ENCODE results near the gene GPX2.

The GPX2 gene

GRCh38 chr14:64986648-64987437 is 44.3 kb upstream of the GPX2 start, which contains the start of gene FNTB (continued):
- TF ChIP-seq CTCF (tag by site-specific recombination; IDR thresholded peaks at IDR 0.05) (peak; percentile 89), KLF7 (tag by site-specific recombination; IDR thresholded peaks at IDR 0.05; ENCODE audit: borderline replicate concordance) (peak; percentile 91; the same call in 1 of the 2 replicates), ZFP37 (tag by site-specific recombination; IDR thresholded peaks at IDR 0.05) (peak; percentile 86), ELK4 (IDR thresholded peaks at IDR 0.05; ENCODE audit: borderline replicate concordance, low read depth, low read length) (no peak), ZBTB44 (tag by site-specific recombination; IDR thresholded peaks at IDR 0.05) (no peak), KLF16 (tag by site-specific recombination; IDR thresholded peaks at IDR 0.05) (peak; percentile 59), ZBTB8A (tag by site-specific recombination; IDR thresholded peaks at IDR 0.05) (peak; percentile 74), ZNF629 (tag by site-specific recombination; IDR thresholded peaks at IDR 0.05) (peak; percentile 81), ZNF112 (tag by site-specific recombination; IDR thresholded peaks at IDR 0.05) (no peak), ZNF639 (tag by site-specific recombination; IDR thresholded peaks at IDR 0.05) (peak; percentile 81), GLIS2 (tag by site-specific recombination; IDR thresholded peaks at IDR 0.05) (no peak), ZNF747 (tag by site-specific recombination; IDR thresholded peaks at IDR 0.05) (no peak), ZNF174 (tag by site-specific recombination; IDR thresholded peaks at IDR 0.05) (no peak), OSR2 (tag by site-specific recombination; IDR thresholded peaks at IDR 0.05) (no peak), IKZF3 (tag by site-specific recombination; IDR thresholded peaks at IDR 0.05) (peak; percentile 73; the same call in 1 of the 2 replicates), ZNF777 (tag by site-specific recombination; IDR thresholded peaks at IDR 0.05; ENCODE audit: borderline replicate concordance) (peak; percentile 89), ZSCAN30 (tag by site-specific recombination; IDR thresholded peaks at IDR 0.05) (0 out of 2 replicates have a peak, but pooled peaks have one; percentile 50), ZNF596 (tag by site-specific recombination; IDR thresholded peaks at IDR 0.05) (no peak), KLF1 (tag by site-specific recombination; IDR thresholded peaks at IDR 0.05) (peak; percentile 54), ZNF341 (tag by site-specific recombination; IDR thresholded peaks at IDR 0.05; ENCODE audit: low read depth) (peak; percentile 54; the same call in 1 of the 2 replicates), ZXDB (tag by site-specific recombination; IDR thresholded peaks at IDR 0.05) (peak; percentile 92), KLF17 (tag by site-specific recombination; IDR thresholded peaks at IDR 0.05) (peak; percentile 85), ZNF610 (tag by site-specific recombination; IDR thresholded peaks at IDR 0.05; ENCODE audit: borderline replicate concordance) (peak; percentile 84), ZNF501 (tag by site-specific recombination; IDR thresholded peaks at IDR 0.05) (peak; percentile 93), ZNF580 (tag by site-specific recombination; IDR thresholded peaks at IDR 0.05) (peak; percentile 71; the same call in 1 of the 2 replicates), ZNF843 (tag by site-specific recombination; IDR thresholded peaks at IDR 0.05) (peak; percentile 59; the same call in 1 of the 2 replicates), SP7 (tag by site-specific recombination; IDR thresholded peaks at IDR 0.05) (peak; percentile 82), ZNF391 (tag by site-specific recombination; IDR thresholded peaks at IDR 0.05; ENCODE audit: borderline replicate concordance, low read depth) (0 out of 2 replicates have a peak, but pooled peaks have one; percentile 64), ZNF48 (tag by site-specific recombination; IDR thresholded peaks at IDR 0.05) (no peak), ZBTB21 (tag by site-specific recombination; IDR thresholded peaks at IDR 0.05) (0 out of 2 replicates have a peak, but pooled peaks have one; percentile 24)

Measured in HEK293 (cell line).